Breast epithelium (tissue), 4 donors: ENCODE measurements around the gene PDZD4. TPM values are rescaled to one million over a fixed set of nuclear protein-coding genes. Genes with fewer than 3 reads are reported as not detected.

ENCODE experiments used
- DNase-seq, 2 donors: peaks; one replicate each; pipeline ENCODE4 v3.0.0-alpha.2; 2019; ENCODE audit warnings: low spot score in 2 of 2
- H3K27ac ChIP-seq, 2 donors: fragments of 200-600 bp; sonication (generic) in 1 of 2; one replicate each; pipeline ENCODE4 v1.5.1; 2016 to 2019; ENCODE audit warnings: mild to moderate bottlenecking in 1 of 2
- H3K27me3 ChIP-seq, 2 donors: fragments of 200-600 bp; sonication (generic) in 1 of 2; one replicate each; pipeline versions ENCODE4 v1.5.1 to v1.6.0; 2017 to 2019; ENCODE audit warnings: control low read depth in 1 of 2, mild to moderate bottlenecking in 1 of 2
- H3K36me3 ChIP-seq: fragments of 200-600 bp; one replicate; pipeline ENCODE4 v1.5.1; 2019
- H3K4me1 ChIP-seq, 2 donors: fragments of 200-600 bp; sonication (generic); one replicate each; pipeline ENCODE4 v1.5.1; 2016 to 2019; ENCODE audit warnings: control low read depth in 1 of 2
- H3K4me3 ChIP-seq, 3 donors: fragments of 200-600 bp; sonication (generic); 1 replicate in 2 of 3; 2 replicates in 1 of 3; pipeline ENCODE4 v1.5.1; 2016 to 2019; ENCODE audit warnings: mild to moderate bottlenecking in 3 of 3, moderate library complexity in 2 of 3
- H3K9me3 ChIP-seq, 2 donors: fragments of 200-600 bp; sonication (generic) in 1 of 2; one replicate each; pipeline ENCODE4 v1.5.1; 2016 to 2019; ENCODE audit warnings: control low read depth in 1 of 2
- POLR2A ChIP-seq: fragments of 450-650 bp; IDR thresholded peaks from one replicate; pipeline ENCODE4 v1.6.1; 2016; ENCODE audit warnings: antibody characterized with exemption, mild to moderate bottlenecking, moderate library complexity
- POLR2AphosphoS5 ChIP-seq, 3 donors: sonication (generic); formaldehyde crosslinking; IDR thresholded peaks; one replicate each; pipeline ENCODE4 v1.6.1; 2017; ENCODE audit warnings: antibody characterized with exemption in 3 of 3
- intact Hi-C: fragments of 100-400 bp; cut with DNase I; formaldehyde crosslinking; loops from one replicate; pipeline ENCODE4 v1.15.1; 2023; ENCODE audit warnings: low total_unique reads
- total RNA-seq, 3 donors: library from RNA; depleted of rRNA; stranded (reverse); fragments of >200 nt; gene quantifications; one replicate each; pipeline ENCODE4 v1.1.0, GENCODE V29; 2016
- TF ChIP-seq, protein P1 (sequence below), 3 donors: fragments of 450-650 bp; IDR thresholded peaks; one replicate each; pipeline ENCODE4 v1.5.1; 2016 to 2017; ENCODE audit warnings: antibody characterized with exemption in 3 of 3, mild to moderate bottlenecking in 3 of 3, moderate library complexity in 3 of 3

Gene PDZD4
- total RNA-seq, 3 donors from 2014 or later, result 0.80 to 5.6 (median 2.9) TPM

DNA sequence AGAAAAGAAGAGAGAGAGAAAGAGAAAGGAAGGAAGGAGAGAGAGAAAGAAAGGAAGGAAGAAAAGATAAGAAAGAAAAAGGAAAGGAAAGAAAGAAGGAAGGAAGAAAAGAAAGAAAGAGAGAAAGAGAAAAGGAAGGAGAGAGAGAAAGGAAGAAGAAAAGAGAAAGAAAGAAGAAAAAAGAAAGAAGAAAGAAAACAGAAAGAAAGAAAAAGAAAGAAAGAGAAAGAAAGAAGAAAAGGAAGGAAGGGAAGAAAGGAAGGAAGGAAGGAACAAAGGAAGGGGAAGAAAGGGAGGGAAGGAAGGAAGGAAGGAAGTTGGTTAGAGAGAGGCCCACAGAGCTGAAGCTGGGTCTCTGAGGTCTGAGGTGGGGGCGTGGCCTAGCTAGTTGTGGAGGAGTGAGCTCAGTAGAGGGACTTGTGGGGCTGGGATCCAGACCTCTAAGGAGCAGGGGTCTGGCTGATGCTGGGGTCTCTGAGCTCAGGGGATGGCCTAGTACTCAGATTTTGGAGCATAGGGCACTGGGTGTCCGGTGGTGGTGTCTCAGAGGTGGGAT lies 27.1 kb upstream of the PDZD4 start:
- intact Hi-C loops, result no loop called here
- no peak for DNase-seq

DNA sequence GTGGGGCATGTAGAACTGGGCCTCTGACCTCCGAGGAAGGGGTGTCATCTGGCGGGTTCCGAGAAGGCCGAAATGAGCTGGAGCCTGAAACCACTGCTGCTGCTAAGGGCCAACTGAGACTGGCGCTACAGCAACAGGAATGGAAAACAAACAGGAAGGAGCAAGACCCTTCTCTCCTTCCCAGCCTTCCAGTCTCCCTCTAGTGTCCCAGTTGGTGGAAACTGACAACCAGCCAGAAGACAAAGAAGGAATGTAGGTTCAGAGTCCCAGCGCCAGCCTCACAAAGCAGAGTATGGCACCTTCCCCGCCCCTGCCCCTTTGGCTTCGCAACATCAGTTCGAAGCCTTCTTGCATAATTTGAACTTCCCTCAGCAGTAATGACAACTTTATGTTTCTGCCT lies 24.4 kb upstream of the PDZD4 start:
- no peak for TF ChIP-seq POLR2AphosphoS5 (IDR thresholded peaks at IDR 0.05)
- TF ChIP-seq, protein P1, sequence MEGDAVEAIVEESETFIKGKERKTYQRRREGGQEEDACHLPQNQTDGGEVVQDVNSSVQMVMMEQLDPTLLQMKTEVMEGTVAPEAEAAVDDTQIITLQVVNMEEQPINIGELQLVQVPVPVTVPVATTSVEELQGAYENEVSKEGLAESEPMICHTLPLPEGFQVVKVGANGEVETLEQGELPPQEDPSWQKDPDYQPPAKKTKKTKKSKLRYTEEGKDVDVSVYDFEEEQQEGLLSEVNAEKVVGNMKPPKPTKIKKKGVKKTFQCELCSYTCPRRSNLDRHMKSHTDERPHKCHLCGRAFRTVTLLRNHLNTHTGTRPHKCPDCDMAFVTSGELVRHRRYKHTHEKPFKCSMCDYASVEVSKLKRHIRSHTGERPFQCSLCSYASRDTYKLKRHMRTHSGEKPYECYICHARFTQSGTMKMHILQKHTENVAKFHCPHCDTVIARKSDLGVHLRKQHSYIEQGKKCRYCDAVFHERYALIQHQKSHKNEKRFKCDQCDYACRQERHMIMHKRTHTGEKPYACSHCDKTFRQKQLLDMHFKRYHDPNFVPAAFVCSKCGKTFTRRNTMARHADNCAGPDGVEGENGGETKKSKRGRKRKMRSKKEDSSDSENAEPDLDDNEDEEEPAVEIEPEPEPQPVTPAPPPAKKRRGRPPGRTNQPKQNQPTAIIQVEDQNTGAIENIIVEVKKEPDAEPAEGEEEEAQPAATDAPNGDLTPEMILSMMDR (IDR thresholded peaks at IDR 0.05), result no peak
- no peak for TF ChIP-seq POLR2A
- Histone ChIP-seq H3K27ac (no peak overlapping the region), H3K9me3 (no peaks in the 10 kb centered on the region), H3K36me3 (no peaks in the 10 kb centered on the region), H3K4me3 (no peak overlapping the region), H3K4me1 (no peaks in the 10 kb centered on the region), H3K27me3 (peaks cover 0 to 65% of the 10 kb centered on the region in 2 donors)
- DNase-seq, result no peak
- intact Hi-C loops, result no loop called here

More for the DNA sequence above, 27.1 kb upstream of the PDZD4 start:
- Histone ChIP-seq H3K27ac (no peak overlapping the region), H3K27me3 (peaks cover 0 to 65% of the 10 kb centered on the region in 2 donors), H3K4me3 (no peak overlapping the region), H3K9me3 (no peaks in the 10 kb centered on the region), H3K4me1 (no peaks in the 10 kb centered on the region), H3K36me3 (no peaks in the 10 kb centered on the region)
- TF ChIP-seq POLR2A, result no peak
- TF ChIP-seq POLR2AphosphoS5 (IDR thresholded peaks at IDR 0.05), result no peak
- TF ChIP-seq, protein P1 (IDR thresholded peaks at IDR 0.05), result no peak

DNA sequence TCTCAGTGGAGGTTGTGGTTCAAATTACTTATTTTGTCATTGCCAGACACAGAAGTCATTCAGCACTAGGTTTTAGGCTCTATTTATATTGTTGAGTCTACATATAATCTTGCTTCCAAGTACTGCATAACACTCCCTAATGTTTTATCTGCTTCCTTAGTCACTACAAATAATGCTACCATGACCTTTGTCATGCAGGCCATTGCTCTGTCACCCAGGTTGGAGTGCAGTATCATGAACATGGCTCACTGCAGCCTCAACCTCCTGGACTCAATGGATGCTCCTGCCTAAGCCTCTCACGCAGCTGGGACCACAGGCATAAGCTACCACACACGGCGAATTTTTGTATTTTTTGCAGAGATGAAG lies 23.5 kb upstream of the PDZD4 start:
- TF ChIP-seq POLR2AphosphoS5 (IDR thresholded peaks at IDR 0.05), result no peak
- no peak for TF ChIP-seq POLR2A
- TF ChIP-seq, protein P1 (IDR thresholded peaks at IDR 0.05), result no peak
- intact Hi-C loops, result no loop called here
- Histone ChIP-seq H3K4me1 (no peaks in the 10 kb centered on the region), H3K9me3 (no peaks in the 10 kb centered on the region), H3K27ac (no peak overlapping the region), H3K4me3 (no peak overlapping the region), H3K27me3 (peaks cover 0 to 68% of the 10 kb centered on the region in 2 donors), H3K36me3 (no peaks in the 10 kb centered on the region)
- no peak for DNase-seq

DNA sequence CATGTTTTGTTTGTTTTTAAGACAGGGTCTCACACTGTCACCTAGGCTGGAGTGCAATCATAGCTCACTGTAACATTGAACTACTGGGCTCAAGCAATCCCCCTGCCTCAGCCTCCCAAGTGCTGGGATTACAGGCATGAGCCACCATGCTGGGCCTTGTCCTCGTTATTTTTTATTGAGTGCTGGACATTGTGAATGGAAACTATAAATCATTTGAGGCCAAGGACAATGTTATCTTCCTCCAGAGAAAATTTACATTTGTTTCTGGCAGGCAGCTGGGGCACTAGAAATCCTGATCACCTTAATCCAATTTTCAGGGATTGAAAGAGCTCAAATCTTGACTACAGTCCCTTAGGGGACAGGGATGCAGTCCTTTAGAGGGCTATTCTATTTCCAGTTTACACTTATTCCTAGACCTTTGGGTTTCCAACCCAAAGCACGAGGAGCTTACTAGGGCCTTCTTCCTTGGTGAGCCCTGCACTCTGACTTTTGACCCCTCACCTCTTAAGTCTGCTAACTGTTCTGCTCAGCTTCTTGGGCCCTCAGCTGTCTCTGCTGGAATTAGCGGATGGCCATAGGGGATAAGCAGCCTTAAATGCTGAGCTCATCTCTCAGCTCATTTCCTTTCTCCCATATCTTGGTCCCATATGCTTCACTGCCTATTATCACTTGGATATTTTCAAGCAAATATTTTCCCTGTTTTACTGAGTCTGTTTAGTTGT lies 23.0 kb upstream of the PDZD4 start:
- Histone ChIP-seq H3K4me3 (no peak overlapping the region), H3K36me3 (no peaks in the 10 kb centered on the region), H3K27ac (no peak overlapping the region), H3K27me3 (peaks cover 0 to 71% of the 10 kb centered on the region in 2 donors), H3K4me1 (no peaks in the 10 kb centered on the region), H3K9me3 (no peaks in the 10 kb centered on the region)
- intact Hi-C loops, result no loop called here
- TF ChIP-seq POLR2A (no peak), POLR2AphosphoS5 (IDR thresholded peaks at IDR 0.05) (no peak)
- TF ChIP-seq, protein P1 (IDR thresholded peaks at IDR 0.05), result no peak
- no peak for DNase-seq

DNA sequence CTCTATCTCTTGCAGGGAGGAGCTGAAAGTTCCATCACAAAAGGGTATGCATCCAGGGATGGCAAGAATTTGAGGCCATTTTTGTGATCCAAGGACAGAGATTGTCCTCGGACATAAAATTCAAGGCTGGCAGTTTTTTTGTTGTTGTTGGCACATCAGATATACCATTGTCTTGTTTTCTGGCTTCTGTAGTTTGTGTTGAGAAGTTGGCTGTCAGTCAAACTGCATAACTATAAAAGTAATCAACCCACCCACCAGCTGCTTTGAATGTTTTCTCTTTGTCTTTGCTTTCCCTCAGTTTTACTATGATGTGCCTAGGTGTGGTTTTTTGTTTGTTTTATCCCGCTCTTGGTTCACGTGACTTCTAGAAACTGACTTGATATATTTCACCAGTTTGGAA lies 21.6 kb upstream of the PDZD4 start:
- Histone ChIP-seq H3K27me3 (peaks cover 0 to 72% of the 10 kb centered on the region in 2 donors), H3K36me3 (no peaks in the 10 kb centered on the region), H3K4me3 (no peak overlapping the region), H3K4me1 (no peaks in the 10 kb centered on the region), H3K9me3 (no peaks in the 10 kb centered on the region), H3K27ac (no peak overlapping the region)
- intact Hi-C loops, result no loop called here
- no peak for TF ChIP-seq POLR2A
- TF ChIP-seq, protein P1 (IDR thresholded peaks at IDR 0.05), result no peak
- TF ChIP-seq POLR2AphosphoS5 (IDR thresholded peaks at IDR 0.05), result no peak
- DNase-seq, result no peak
